ENCODE measurements around the gene NEU2.

- TF ChIP-seq MTA2 (IDR thresholded peaks at IDR 0.05; ENCODE audit: low read depth) (no peak), CHD2 (IDR thresholded peaks at IDR 0.05; ENCODE audit: low read depth, low read length) (no peak), HNRNPK (IDR thresholded peaks at IDR 0.05; ENCODE audit: low read depth, low read length, poor library complexity, severe bottlenecking) (no peak), FOXP1 (CRISPR knock-in tag; IDR thresholded peaks at IDR 0.05) (no peak), SP2 (IDR thresholded peaks at IDR 0.05; ENCODE audit: extremely low read depth, low read depth, low read length, poor library complexity, severe bottlenecking) (no peak), SOX6 (IDR thresholded peaks at IDR 0.05) (no peak)
- TF ChIP-seq, protein P1, sequence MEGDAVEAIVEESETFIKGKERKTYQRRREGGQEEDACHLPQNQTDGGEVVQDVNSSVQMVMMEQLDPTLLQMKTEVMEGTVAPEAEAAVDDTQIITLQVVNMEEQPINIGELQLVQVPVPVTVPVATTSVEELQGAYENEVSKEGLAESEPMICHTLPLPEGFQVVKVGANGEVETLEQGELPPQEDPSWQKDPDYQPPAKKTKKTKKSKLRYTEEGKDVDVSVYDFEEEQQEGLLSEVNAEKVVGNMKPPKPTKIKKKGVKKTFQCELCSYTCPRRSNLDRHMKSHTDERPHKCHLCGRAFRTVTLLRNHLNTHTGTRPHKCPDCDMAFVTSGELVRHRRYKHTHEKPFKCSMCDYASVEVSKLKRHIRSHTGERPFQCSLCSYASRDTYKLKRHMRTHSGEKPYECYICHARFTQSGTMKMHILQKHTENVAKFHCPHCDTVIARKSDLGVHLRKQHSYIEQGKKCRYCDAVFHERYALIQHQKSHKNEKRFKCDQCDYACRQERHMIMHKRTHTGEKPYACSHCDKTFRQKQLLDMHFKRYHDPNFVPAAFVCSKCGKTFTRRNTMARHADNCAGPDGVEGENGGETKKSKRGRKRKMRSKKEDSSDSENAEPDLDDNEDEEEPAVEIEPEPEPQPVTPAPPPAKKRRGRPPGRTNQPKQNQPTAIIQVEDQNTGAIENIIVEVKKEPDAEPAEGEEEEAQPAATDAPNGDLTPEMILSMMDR (IDR thresholded peaks at IDR 0.05 in 2 of 3, conservative IDR thresholded peaks at IDR 0.05 in 1 of 3; ENCODE audit: insufficient read depth in 2 of 3, low read depth in 1 of 3, low read length in 3 of 3): no peak
- TF ChIP-seq, protein P2, sequence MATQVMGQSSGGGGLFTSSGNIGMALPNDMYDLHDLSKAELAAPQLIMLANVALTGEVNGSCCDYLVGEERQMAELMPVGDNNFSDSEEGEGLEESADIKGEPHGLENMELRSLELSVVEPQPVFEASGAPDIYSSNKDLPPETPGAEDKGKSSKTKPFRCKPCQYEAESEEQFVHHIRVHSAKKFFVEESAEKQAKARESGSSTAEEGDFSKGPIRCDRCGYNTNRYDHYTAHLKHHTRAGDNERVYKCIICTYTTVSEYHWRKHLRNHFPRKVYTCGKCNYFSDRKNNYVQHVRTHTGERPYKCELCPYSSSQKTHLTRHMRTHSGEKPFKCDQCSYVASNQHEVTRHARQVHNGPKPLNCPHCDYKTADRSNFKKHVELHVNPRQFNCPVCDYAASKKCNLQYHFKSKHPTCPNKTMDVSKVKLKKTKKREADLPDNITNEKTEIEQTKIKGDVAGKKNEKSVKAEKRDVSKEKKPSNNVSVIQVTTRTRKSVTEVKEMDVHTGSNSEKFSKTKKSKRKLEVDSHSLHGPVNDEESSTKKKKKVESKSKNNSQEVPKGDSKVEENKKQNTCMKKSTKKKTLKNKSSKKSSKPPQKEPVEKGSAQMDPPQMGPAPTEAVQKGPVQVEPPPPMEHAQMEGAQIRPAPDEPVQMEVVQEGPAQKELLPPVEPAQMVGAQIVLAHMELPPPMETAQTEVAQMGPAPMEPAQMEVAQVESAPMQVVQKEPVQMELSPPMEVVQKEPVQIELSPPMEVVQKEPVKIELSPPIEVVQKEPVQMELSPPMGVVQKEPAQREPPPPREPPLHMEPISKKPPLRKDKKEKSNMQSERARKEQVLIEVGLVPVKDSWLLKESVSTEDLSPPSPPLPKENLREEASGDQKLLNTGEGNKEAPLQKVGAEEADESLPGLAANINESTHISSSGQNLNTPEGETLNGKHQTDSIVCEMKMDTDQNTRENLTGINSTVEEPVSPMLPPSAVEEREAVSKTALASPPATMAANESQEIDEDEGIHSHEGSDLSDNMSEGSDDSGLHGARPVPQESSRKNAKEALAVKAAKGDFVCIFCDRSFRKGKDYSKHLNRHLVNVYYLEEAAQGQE (IDR thresholded peaks at IDR 0.05; ENCODE audit: borderline replicate concordance): no peak
- TF ChIP-seq, protein P2 (CRISPR knock-in tag; IDR thresholded peaks at IDR 0.05; ENCODE audit: low read depth): no peak
These were observed 9.9 kb upstream of the NEU2 start for GRCh38 chr2:233022561-233022960.
